WI38 (cell line): Measurements from ENCODE around the gene FBXO4.

Experiments
- H3K4me3 ChIP-seq: 2 replicates; pipeline ENCODE4 v1.5.1; 2011; ENCODE audit warnings: low read depth, mild to moderate bottlenecking, control low read depth, low read length
- TF ChIP-seq, protein P1 (sequence below): IDR thresholded peaks from 2 replicates; pipeline ENCODE4 v1.5.1; 2012; ENCODE audit warnings: low read depth, mild to moderate bottlenecking, control low read depth, low read length

The FBXO4 gene

GRCh38 chr5:41951224-41951623, 26.1 kb downstream of the FBXO4 start:
- TF ChIP-seq, protein P1, sequence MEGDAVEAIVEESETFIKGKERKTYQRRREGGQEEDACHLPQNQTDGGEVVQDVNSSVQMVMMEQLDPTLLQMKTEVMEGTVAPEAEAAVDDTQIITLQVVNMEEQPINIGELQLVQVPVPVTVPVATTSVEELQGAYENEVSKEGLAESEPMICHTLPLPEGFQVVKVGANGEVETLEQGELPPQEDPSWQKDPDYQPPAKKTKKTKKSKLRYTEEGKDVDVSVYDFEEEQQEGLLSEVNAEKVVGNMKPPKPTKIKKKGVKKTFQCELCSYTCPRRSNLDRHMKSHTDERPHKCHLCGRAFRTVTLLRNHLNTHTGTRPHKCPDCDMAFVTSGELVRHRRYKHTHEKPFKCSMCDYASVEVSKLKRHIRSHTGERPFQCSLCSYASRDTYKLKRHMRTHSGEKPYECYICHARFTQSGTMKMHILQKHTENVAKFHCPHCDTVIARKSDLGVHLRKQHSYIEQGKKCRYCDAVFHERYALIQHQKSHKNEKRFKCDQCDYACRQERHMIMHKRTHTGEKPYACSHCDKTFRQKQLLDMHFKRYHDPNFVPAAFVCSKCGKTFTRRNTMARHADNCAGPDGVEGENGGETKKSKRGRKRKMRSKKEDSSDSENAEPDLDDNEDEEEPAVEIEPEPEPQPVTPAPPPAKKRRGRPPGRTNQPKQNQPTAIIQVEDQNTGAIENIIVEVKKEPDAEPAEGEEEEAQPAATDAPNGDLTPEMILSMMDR = no peak
- no peak overlapping the region for H3K4me3 ChIP-seq

DNA sequence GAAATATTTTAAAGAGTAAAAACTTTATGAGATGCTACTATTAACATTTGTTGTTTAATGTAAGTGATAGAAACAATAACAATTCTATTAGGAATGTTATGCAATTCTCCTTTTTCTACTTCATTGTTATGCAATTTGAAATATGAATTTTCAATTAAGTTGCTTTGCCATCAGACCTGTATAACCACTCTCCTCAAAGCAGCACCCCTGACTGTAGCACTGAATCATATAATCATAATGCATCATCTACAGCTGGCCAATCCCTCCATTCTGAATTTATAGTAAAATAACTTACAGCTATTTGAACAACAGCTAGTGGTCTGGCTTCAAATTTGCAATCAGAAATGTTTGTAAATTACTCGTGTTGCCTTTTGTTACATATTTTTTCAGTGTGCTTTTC, 29.2 kb downstream of the FBXO4 start:
- TF ChIP-seq, protein P1 = no peak
- H3K4me3 ChIP-seq = no peak overlapping the region

DNA sequence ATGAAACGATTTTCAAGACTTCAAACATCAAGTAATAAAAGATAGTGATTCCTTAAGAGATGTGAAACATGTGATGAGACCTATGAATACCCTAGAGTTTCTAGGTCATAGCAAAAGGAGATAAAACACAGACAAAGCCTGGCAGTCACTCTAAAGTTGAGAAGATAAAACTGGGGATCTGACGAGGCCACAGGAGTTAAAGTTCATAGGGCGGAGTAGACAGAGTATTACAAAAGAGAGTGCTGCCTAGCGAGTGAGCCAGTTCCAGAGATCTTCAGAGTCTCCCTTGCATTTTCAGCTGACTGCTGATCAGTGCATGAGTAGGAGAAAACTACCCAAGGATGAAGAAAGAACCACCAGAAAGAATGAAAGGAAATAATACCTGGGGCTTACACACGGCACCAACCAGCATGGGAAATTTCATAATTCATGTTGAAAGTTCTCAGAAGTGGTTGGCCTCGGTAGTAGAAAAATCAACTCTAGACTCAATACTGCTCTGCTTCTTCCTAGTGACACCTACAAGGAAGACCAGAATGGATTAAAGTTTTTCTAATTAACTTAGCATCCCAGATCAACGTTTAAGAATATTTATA, 30.4 kb downstream of the FBXO4 start:
- H3K4me3 ChIP-seq = no peak overlapping the region
- TF ChIP-seq, protein P1 = no peak

DNA sequence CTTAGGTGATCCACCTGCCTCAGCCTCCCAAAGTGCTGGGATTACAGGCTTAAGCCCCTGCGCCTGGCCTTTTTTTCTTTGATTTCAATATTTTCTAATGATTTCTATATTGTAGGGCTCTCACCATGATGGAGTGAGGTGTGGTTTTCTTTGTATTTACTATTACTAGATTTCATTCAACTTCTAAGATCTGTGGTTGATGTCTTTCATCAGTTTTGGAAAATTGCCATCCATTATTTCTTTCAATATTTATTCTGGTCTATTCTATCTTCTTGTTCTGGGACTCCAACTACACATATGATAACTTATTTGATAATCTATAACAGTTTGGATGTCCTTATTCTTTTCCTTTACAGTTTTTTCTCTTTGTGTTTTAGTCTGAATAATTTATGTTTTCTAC, 31.9 kb downstream of the FBXO4 start:
- TF ChIP-seq, protein P1 = no peak
- H3K4me3 ChIP-seq = no peak overlapping the region

- no peak overlapping the region for H3K4me3 ChIP-seq
- TF ChIP-seq, protein P1 = no peak
Measured at GRCh38 chr5:41960481-41960880, 35.4 kb downstream of the FBXO4 start.

- TF ChIP-seq, protein P1 = no peak
- H3K4me3 ChIP-seq = no peak overlapping the region
Measured at GRCh38 chr5:41961736-41962135, 36.7 kb downstream of the FBXO4 start.

DNA sequence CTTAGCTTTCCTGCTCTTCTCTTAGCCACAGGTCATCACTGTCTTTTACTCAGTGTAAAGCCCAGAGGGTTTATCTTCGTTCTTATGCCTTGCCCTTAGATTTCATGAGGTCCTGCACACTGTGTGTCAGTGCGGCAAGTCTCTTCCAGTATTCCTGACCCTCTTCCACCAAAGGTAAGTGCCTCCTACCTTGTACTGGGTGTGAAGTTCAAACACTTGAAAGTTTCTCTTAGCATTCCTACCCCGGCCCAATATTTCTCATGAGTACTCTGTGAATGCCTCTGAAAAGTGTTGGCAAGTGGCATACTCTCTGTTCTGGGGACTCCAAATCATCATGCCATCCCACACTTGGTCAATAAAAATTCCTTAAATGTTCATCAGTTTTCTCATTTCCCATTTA, 37.4 kb downstream of the FBXO4 start:
- TF ChIP-seq, protein P1 = no peak
- H3K4me3 ChIP-seq = no peak overlapping the region
